Endothelial cell of umbilical vein (primary cell): ENCODE results near the gene SECTM1. TPM values are rescaled to one million over a fixed set of nuclear protein-coding genes. Genes with fewer than 3 reads are reported as not detected.

Experiments used
- BruUV-seq: library from RNA; stranded (reverse); fragments of 400-500 nt; replicated peaks from 2 replicates; lab custom pipeline; 2021; lab: Mats Ljungman, UMichigan
- CTCF ChIA-PET: fragments of 300-600, 350-600 bp; sonication (Branson Sonifier 250); formaldehyde crosslinking; loops from one replicate; lab custom pipeline; 2021; ENCODE audit warnings: antibody characterized with exemption, inconsistent platforms; lab: Charles Lee
- POLR2A ChIA-PET: fragments of 300-600, 350-600 bp; sonication (Branson Sonifier 250); formaldehyde crosslinking; loops from one replicate; lab custom pipeline; 2021; ENCODE audit warnings: antibody characterized with exemption, inconsistent platforms; lab: Charles Lee
- DNase-seq: peaks from one replicate; pipeline ENCODE4 v3.0.0-alpha.2; 2011; ENCODE audit warnings: low read depth, low spot score
- FAIRE-seq: peaks from 2 replicates; lab custom pipeline; 2011; peaks lifted over from hg19 to GRCh38; lab: Jason Lieb, UNC
- H2AFZ ChIP-seq: 2 replicates; pipeline ENCODE4 v1.6.0; 2012; ENCODE audit warnings: low read depth, low read length, control low read depth, inconsistent platforms
- H3K27ac ChIP-seq: 2 replicates; pipeline ENCODE4 v1.5.1; 2011; ENCODE audit warnings: low read depth, mild to moderate bottlenecking, control low read depth, low read length, moderate library complexity; ENCODE audit not compliant: insufficient read depth
- H3K27me3 ChIP-seq, 2 experiments: 2 replicates each; pipeline versions ENCODE4 v1.6.0 to v1.6.1; 2011; ENCODE audit warnings: low read length in 2 of 2, mixed read lengths in 1 of 2; ENCODE audit not compliant: control insufficient read depth in 2 of 2, insufficient read depth in 2 of 2
- H3K36me3 ChIP-seq, 2 experiments: 2 replicates in 1 of 2; 3 replicates in 1 of 2; pipeline ENCODE4 v1.5.1; 2011; ENCODE audit warnings: low read length in 2 of 2, mild to moderate bottlenecking in 1 of 2, moderate library complexity in 1 of 2; ENCODE audit not compliant: control insufficient read depth in 2 of 2, insufficient read depth in 2 of 2; ENCODE audit errors: extremely low read depth in 1 of 2
- H3K4me1 ChIP-seq: 3 replicates; pipeline ENCODE4 v1.5.1; 2011; ENCODE audit warnings: mild to moderate bottlenecking, low read length; ENCODE audit not compliant: control insufficient read depth, insufficient read depth; ENCODE audit errors: extremely low read depth
- H3K4me2 ChIP-seq: 2 replicates; pipeline ENCODE4 v1.6.1; 2011; ENCODE audit warnings: low read length, control low read depth, mixed read lengths; ENCODE audit not compliant: insufficient read depth
- H3K4me3 ChIP-seq, 3 experiments: fragments of 200-600 bp in 1 of 3; sonication (generic), shearing (Covaris generic) in 1 of 3; replicated peaks in 1 of 3; 2 replicates each; pipeline ENCODE4 v1.5.1; 2011 to 2016; ENCODE audit warnings: control low read depth in 3 of 3, low read length in 3 of 3, mild to moderate bottlenecking in 2 of 3, inconsistent platforms in 1 of 3, low read depth in 1 of 3, moderate library complexity in 1 of 3; ENCODE audit not compliant: insufficient read depth in 1 of 3
- H3K79me2 ChIP-seq: 2 replicates; pipeline ENCODE4 v1.6.0; 2012; ENCODE audit warnings: low read length, inconsistent platforms; ENCODE audit not compliant: control insufficient read depth, insufficient read depth
- H3K9ac ChIP-seq: replicated peaks from 2 replicates; pipeline ENCODE3; 2011; ENCODE audit warnings: low read length, control low read depth; ENCODE audit not compliant: insufficient read depth; ENCODE audit errors: extremely low read depth
- H3K9me1 ChIP-seq: replicated peaks from 3 replicates; pipeline ENCODE4 v1.6.0; 2011; ENCODE audit warnings: mild to moderate bottlenecking, low read length; ENCODE audit not compliant: control insufficient read depth, insufficient read depth; ENCODE audit errors: extremely low read depth
- H3K9me3 ChIP-seq: replicated peaks from 2 replicates; pipeline ENCODE4 v1.5.1; 2012; ENCODE audit warnings: low read length, inconsistent platforms; ENCODE audit not compliant: control insufficient read depth, insufficient read depth
- H4K20me1 ChIP-seq: replicated peaks from 2 replicates; pipeline ENCODE3; 2011; ENCODE audit warnings: mild to moderate bottlenecking, low read length; ENCODE audit not compliant: control insufficient read depth, insufficient read depth; ENCODE audit errors: extremely low read depth
- EZH2 ChIP-seq: IDR thresholded peaks from 2 replicates; pipeline ENCODE4 v1.6.1; 2012; ENCODE audit warnings: borderline replicate concordance, low read depth, mild to moderate bottlenecking, moderate library complexity, low read length, inconsistent platforms; ENCODE audit not compliant: severe bottlenecking
- FOS ChIP-seq: IDR thresholded peaks from 2 replicates; pipeline ENCODE4 v1.6.1; 2011; ENCODE audit warnings: mild to moderate bottlenecking, low read length, moderate library complexity, borderline replicate concordance; ENCODE audit not compliant: insufficient read depth
- GATA2 ChIP-seq: IDR thresholded peaks from 2 replicates; pipeline ENCODE4 v1.7.0; 2011; ENCODE audit warnings: low read depth, mild to moderate bottlenecking, moderate library complexity, mixed read lengths, low read length; ENCODE audit not compliant: insufficient read length, insufficient read depth
- JUN ChIP-seq: IDR thresholded peaks from 2 replicates; pipeline ENCODE4 v1.6.1; 2011; ENCODE audit warnings: borderline replicate concordance, low read depth; ENCODE audit not compliant: insufficient read length, insufficient read depth
- MYC ChIP-seq: IDR thresholded peaks from one replicate; pipeline ENCODE4 v1.6.1; 2011; ENCODE audit warnings: mild to moderate bottlenecking, low read depth, low read length
- POLR2A ChIP-seq: IDR thresholded peaks from 2 replicates; pipeline ENCODE4 v1.6.1; 2012; ENCODE audit warnings: low read depth, mild to moderate bottlenecking, control low read depth, low read length
- POLR2AphosphoS5 ChIP-seq: IDR thresholded peaks from 2 replicates; pipeline ENCODE4 v1.6.1; 2012; ENCODE audit warnings: low read depth, mild to moderate bottlenecking, control low read depth, low read length, moderate library complexity; ENCODE audit not compliant: insufficient read depth
- dilution Hi-C: fragments of 300-500 bp; cut with MboI; formaldehyde crosslinking; loops from one replicate; pipeline ENCODE4 v1.15.0; 2019; ENCODE audit warnings: low sequenced_read_pairs; ENCODE audit not compliant: extremely low pct_ligation_motif_present
- intact Hi-C: fragments of 100-400 bp; cut with micrococcal nuclease; formaldehyde crosslinking; loops from one replicate; pipeline ENCODE4 v1.10.0; 2022
- polyA plus RNA-seq, 4 experiments: library from polyadenylated mRNA; depleted of rRNA in 3 of 4; stranded (reverse) in 3 of 4; unstranded in 1 of 4; fragments of >200 nt; gene quantifications; 2 replicates each; pipeline versions ENCODE4 v1.2.1 to v1.2.3, GENCODE V29; 2011 to 2012; ENCODE audit warnings: missing spikeins in 1 of 4
- total RNA-seq: library from RNA; stranded (reverse); gene quantifications from 2 replicates; pipeline ENCODE4 v1.2.3, GENCODE V29; 2021
- TF ChIP-seq, protein P1 (sequence below), 2 donors: IDR thresholded peaks; 1 replicate in 1 of 2; 2 replicates in 1 of 2; pipeline ENCODE4 v1.5.1; 2011; ENCODE audit warnings: low read length in 2 of 2, mild to moderate bottlenecking in 2 of 2, moderate library complexity in 2 of 2, control low read depth in 1 of 2, inconsistent platforms in 1 of 2, low read depth in 1 of 2; ENCODE audit not compliant: insufficient read depth in 1 of 2; ENCODE audit errors: extremely low read depth in 1 of 2
- TF ChIP-seq, protein P2 (sequence below): IDR thresholded peaks from 2 replicates; pipeline ENCODE4 v1.6.1; 2011; ENCODE audit not compliant: insufficient read depth, insufficient read length

The SECTM1 gene
- total and polyA plus RNA-seq, 2 donors (not counting 3 experiments of a cell fraction or from before 2014, with no cell fraction given) = 1.9 to 2.3 TPM

DNA sequence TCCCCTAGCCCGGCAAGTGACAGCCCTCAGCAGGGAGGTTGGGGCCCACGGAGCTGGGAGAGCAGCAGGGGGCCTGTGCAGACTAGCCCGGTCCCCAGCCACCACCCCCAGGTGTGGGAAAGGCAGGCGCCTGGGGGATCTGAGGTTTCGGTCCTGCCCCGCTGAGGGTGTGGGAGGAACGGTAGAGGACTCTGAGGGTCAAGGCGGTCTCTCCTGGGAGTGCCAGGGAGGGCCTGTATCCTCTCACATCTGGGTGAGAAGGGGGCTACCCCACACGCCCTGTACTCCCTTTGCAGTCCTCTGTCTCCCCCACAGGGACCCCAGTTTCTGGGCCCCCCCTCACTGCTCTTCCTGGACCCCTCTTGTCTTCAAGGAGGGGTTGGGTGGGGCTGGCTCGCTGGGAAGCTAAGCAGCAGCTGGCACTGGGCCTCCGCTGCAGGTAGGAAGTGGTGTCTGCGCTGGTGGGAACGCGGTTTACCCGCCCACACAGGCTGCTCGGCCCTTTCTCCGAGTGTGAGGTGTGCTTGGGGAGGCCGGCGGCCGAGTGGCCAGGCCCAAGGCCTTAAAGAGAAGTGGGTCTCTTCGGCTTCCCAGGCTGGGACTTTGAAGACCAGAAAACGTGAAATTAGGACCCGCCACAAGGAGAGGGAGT, 31.5 kb downstream of the SECTM1 start:
- H4K20me1 ChIP-seq = no peaks in the 10 kb centered on the region

More for the DNA sequence above, 31.5 kb downstream of the SECTM1 start:
- no peak overlapping the region for H3K27ac ChIP-seq
- no peak overlapping the region for H2AFZ ChIP-seq
- dilution Hi-C loops = no loop called here
- peaks cover 18% of the 10 kb centered on the region for H3K4me1 ChIP-seq
- DNase-seq (no peak), FAIRE-seq (no peak)
- ChIA-PET CTCF (interaction anchor here (0.9 to 4.4 kb wide), 7 partner anchors 12 to 272 kb away, joined by 4 to 16 read pairs (median 6); no protein-coding TSS in a partner anchor), POLR2A (no interaction called here)
- no peaks in the 10 kb centered on the region for H3K9me1 ChIP-seq
- no peak overlapping the region for H3K9ac ChIP-seq
- intact Hi-C loops = loop anchor here (1.0 kb wide), 1 partner anchor 19 kb away; no protein-coding TSS in a partner anchor
- BruUV-seq = no TSS peak
- H3K27me3 ChIP-seq = no peaks in the 10 kb centered on the region
- TF ChIP-seq POLR2A (no peak), MYC (no peak), FOS (no peak), GATA2 (no peak), JUN (no peak), POLR2AphosphoS5 (no peak), EZH2 (no peak)
- TF ChIP-seq, protein P1, sequence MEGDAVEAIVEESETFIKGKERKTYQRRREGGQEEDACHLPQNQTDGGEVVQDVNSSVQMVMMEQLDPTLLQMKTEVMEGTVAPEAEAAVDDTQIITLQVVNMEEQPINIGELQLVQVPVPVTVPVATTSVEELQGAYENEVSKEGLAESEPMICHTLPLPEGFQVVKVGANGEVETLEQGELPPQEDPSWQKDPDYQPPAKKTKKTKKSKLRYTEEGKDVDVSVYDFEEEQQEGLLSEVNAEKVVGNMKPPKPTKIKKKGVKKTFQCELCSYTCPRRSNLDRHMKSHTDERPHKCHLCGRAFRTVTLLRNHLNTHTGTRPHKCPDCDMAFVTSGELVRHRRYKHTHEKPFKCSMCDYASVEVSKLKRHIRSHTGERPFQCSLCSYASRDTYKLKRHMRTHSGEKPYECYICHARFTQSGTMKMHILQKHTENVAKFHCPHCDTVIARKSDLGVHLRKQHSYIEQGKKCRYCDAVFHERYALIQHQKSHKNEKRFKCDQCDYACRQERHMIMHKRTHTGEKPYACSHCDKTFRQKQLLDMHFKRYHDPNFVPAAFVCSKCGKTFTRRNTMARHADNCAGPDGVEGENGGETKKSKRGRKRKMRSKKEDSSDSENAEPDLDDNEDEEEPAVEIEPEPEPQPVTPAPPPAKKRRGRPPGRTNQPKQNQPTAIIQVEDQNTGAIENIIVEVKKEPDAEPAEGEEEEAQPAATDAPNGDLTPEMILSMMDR (IDR thresholded peaks at IDR 0.05; ENCODE audit: extremely low read depth in 1 of 2, insufficient read depth in 1 of 2, low read depth in 1 of 2, low read length in 2 of 2) = no peak
- TF ChIP-seq, protein P2, sequence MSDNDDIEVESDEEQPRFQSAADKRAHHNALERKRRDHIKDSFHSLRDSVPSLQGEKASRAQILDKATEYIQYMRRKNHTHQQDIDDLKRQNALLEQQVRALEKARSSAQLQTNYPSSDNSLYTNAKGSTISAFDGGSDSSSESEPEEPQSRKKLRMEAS = no peak
- H3K9me3 ChIP-seq = no peaks in the 10 kb centered on the region
- no peak overlapping the region for H3K4me2 ChIP-seq
- H3K79me2 ChIP-seq = no peaks in the 10 kb centered on the region
- H3K36me3 ChIP-seq = no peaks in the 10 kb centered on the region
- no peak overlapping the region for H3K4me3 ChIP-seq
